GM23338 (cell line): ENCODE measurements around the gene SEMA4F. TPM values are rescaled to one million over a fixed set of nuclear protein-coding genes. Genes with fewer than 3 reads are reported as not detected.

Experiments used
- ATAC-seq: fragments of 200-7000 bp; cut with Tn5 transposase; 3 replicates; pipeline ENCODE4 v1.9.1; 2020
- DNase-seq: peaks from one replicate; pipeline ENCODE4 v3.0.0-alpha.2; 2015; ENCODE audit warnings: low spot score
- H2AFZ ChIP-seq: fragments of 200-600 bp; sonication (generic); 2 replicates; pipeline ENCODE4 v1.8.0; 2016; ENCODE audit warnings: antibody characterized with exemption, mild to moderate bottlenecking, moderate library complexity
- H3F3A ChIP-seq: fragments of 200-600 bp; sonication (generic); replicated peaks from 2 replicates; pipeline ENCODE4 v1.8.0; 2017; ENCODE audit warnings: antibody characterized with exemption, mixed run types, low read depth
- H3K27ac ChIP-seq: fragments of 200-600 bp; sonication (generic); 2 replicates; pipeline ENCODE4 v1.6.1; 2016; ENCODE audit warnings: low read depth
- H3K27me3 ChIP-seq: fragments of 200-600 bp; sonication (generic); 2 replicates; pipeline ENCODE4 v1.8.0; 2016; ENCODE audit warnings: mild to moderate bottlenecking, mixed run types, moderate library complexity; ENCODE audit not compliant: insufficient read depth
- H3K36me3 ChIP-seq: fragments of 200-600 bp; sonication (generic); 2 replicates; pipeline ENCODE4 v1.8.0; 2016; ENCODE audit warnings: mild to moderate bottlenecking; ENCODE audit not compliant: insufficient read depth
- H3K4me1 ChIP-seq: fragments of 200-600 bp; sonication (generic); 2 replicates; pipeline ENCODE4 v1.8.0; 2016; ENCODE audit warnings: mild to moderate bottlenecking, moderate library complexity; ENCODE audit not compliant: insufficient read depth
- H3K4me2 ChIP-seq: fragments of 200-600 bp; sonication (generic); 2 replicates; pipeline ENCODE4 v1.7.1; 2017; ENCODE audit warnings: mixed run types
- H3K4me3 ChIP-seq: fragments of 200-600 bp; sonication (generic); 2 replicates; pipeline ENCODE4 v1.6.1; 2016; ENCODE audit warnings: mixed run types
- H3K79me2 ChIP-seq: fragments of 200-600 bp; sonication (generic); replicated peaks from 2 replicates; pipeline ENCODE4 v1.8.0; 2017; ENCODE audit warnings: mild to moderate bottlenecking; ENCODE audit not compliant: insufficient read depth
- H3K9me2 ChIP-seq: fragments of 200-600 bp; sonication (generic); 2 replicates; pipeline ENCODE4 v1.8.0; 2017; ENCODE audit not compliant: insufficient read depth
- H4K20me1 ChIP-seq: fragments of 200-600 bp; sonication (generic); replicated peaks from 2 replicates; pipeline ENCODE4 v1.8.0; 2017; ENCODE audit warnings: mild to moderate bottlenecking; ENCODE audit not compliant: insufficient read depth
- H3K27ac Mint-ChIP-seq: 2 replicates; pipeline ENCODE4 v1.8.0; 2020; ENCODE audit warnings: inconsistent platforms, mild to moderate bottlenecking, moderate library complexity, mixed read lengths
- H3K27me3 Mint-ChIP-seq: 3 replicates; pipeline ENCODE4 v1.8.0; 2022; ENCODE audit warnings: low read depth, mild to moderate bottlenecking, moderate library complexity, mixed read lengths, inconsistent platforms; ENCODE audit not compliant: insufficient read depth, poor library complexity
- H3K36me3 Mint-ChIP-seq: 3 replicates; pipeline ENCODE4 v1.8.0; 2021; ENCODE audit warnings: low read depth, mild to moderate bottlenecking, inconsistent platforms, moderate library complexity, mixed read lengths
- H3K4me1 Mint-ChIP-seq: 3 replicates; pipeline ENCODE4 v1.8.0; 2020; ENCODE audit warnings: mild to moderate bottlenecking, inconsistent platforms, mixed read lengths
- H3K4me3 Mint-ChIP-seq: 3 replicates; pipeline ENCODE4 v1.8.0; 2021; ENCODE audit warnings: moderate library complexity, mild to moderate bottlenecking, inconsistent platforms, mixed read lengths
- H3K9me3 Mint-ChIP-seq: 3 replicates; pipeline ENCODE4 v1.8.0; 2020; ENCODE audit warnings: moderate library complexity, mild to moderate bottlenecking, inconsistent platforms, mixed read lengths
- CREB1 ChIP-seq: fragments of 250-450 bp; sonication (Bioruptor Pico); IDR thresholded peaks from 2 replicates; pipeline ENCODE4 v1.5.0; 2020; ENCODE audit warnings: low read depth, mild to moderate bottlenecking, moderate library complexity
- ETS1 ChIP-seq: IDR thresholded peaks from 2 replicates; pipeline ENCODE4 v1.6.1; 2016; ENCODE audit warnings: antibody characterized with exemption
- EZH2 ChIP-seq: fragments of 200-600 bp; sonication (generic); IDR thresholded peaks from one replicate; pipeline ENCODE4 v1.8.0; 2017; ENCODE audit warnings: antibody characterized with exemption, mild to moderate bottlenecking, low read depth; ENCODE audit not compliant: unreplicated experiment
- EZH2phosphoT487 ChIP-seq: fragments of 200-600 bp; sonication (generic); IDR thresholded peaks from one replicate; pipeline ENCODE4 v1.8.1; 2018; ENCODE audit warnings: antibody characterized with exemption; ENCODE audit not compliant: unreplicated experiment
- JUNB ChIP-seq: IDR thresholded peaks from one replicate; pipeline ENCODE4 v1.6.1; 2016; ENCODE audit warnings: antibody characterized with exemption; ENCODE audit not compliant: unreplicated experiment
- NANOG ChIP-seq: IDR thresholded peaks from 2 replicates; pipeline ENCODE4 v1.6.1; 2016; ENCODE audit warnings: antibody characterized with exemption, borderline replicate concordance
- POLR2AphosphoS5 ChIP-seq: IDR thresholded peaks from 2 replicates; pipeline ENCODE4 v1.6.1; 2016; ENCODE audit warnings: antibody characterized with exemption, low read depth
- REST ChIP-seq: IDR thresholded peaks from one replicate; pipeline ENCODE4 v1.6.1; 2018; ENCODE audit warnings: antibody characterized with exemption; ENCODE audit not compliant: unreplicated experiment
- STAT1 ChIP-seq: IDR thresholded peaks from one replicate; pipeline ENCODE4 v1.6.1; 2016; ENCODE audit warnings: antibody characterized with exemption; ENCODE audit not compliant: unreplicated experiment
- ZNF114 ChIP-seq: fragments of 250-450 bp; sonication (Bioruptor Pico); IDR thresholded peaks from 2 replicates; pipeline ENCODE4 v1.5.0; 2020; ENCODE audit warnings: mild to moderate bottlenecking, moderate library complexity
- ZNF331 ChIP-seq: fragments of 250-450 bp; sonication (Bioruptor Pico); IDR thresholded peaks from 2 replicates; pipeline ENCODE4 v1.5.0; 2020; ENCODE audit warnings: low read depth, mild to moderate bottlenecking, moderate library complexity
- polyA plus RNA-seq: library from polyadenylated mRNA; unstranded; fragments of >200 nt; fragmentation: Nextera tagmentation; extraction: Ambion mirVana; gene quantifications from 2 replicates; pipeline ENCODE4 v1.2.1, GENCODE V29; 2016
- total RNA-seq: library from RNA; depleted of rRNA; stranded (reverse); fragments of >200 nt; shearing (Covaris generic); gene quantifications from 2 replicates; pipeline ENCODE4 v1.2.3, GENCODE V29; 2014
- TF ChIP-seq, protein P1 (sequence below), 2 experiments: fragments of 200-600 bp in 1 of 2; sonication (generic) in 1 of 2; conservative IDR thresholded peaks; 2 replicates each; pipeline versions ENCODE4 v1.5.1 to v1.6.1; 2016 to 2017; ENCODE audit warnings: antibody characterized with exemption in 2 of 2, low read depth in 2 of 2, mild to moderate bottlenecking in 2 of 2, moderate library complexity in 1 of 2
- TF ChIP-seq, protein P2 (sequence below): fragments of 250-450 bp; sonication (Bioruptor Pico); IDR thresholded peaks from 2 replicates; pipeline ENCODE4 v1.5.0; 2020; ENCODE audit warnings: mild to moderate bottlenecking, moderate library complexity

The SEMA4F gene
- total and polyA plus RNA-seq, 2 experiments from 2014 or later: 2.2 to 3.2 TPM

GRCh38 chr2:74693213-74693612, 39.2 kb downstream of the SEMA4F start:
- H3K4me3 Mint-ChIP-seq: no peak overlapping the region
- H3K4me1 Mint-ChIP-seq: no peaks in the 10 kb centered on the region

More at GRCh38 chr2:74693213-74693612, 39.2 kb downstream of the SEMA4F start:
- no peaks in the 10 kb centered on the region for H3K9me3 Mint-ChIP-seq
- no peak for TF ChIP-seq ZNF331 (CRISPR knock-in tag)
- no peak for TF ChIP-seq EZH2
- no peak for TF ChIP-seq POLR2AphosphoS5
- TF ChIP-seq ETS1: no peak
- TF ChIP-seq CREB1 (CRISPR knock-in tag): no peak
- TF ChIP-seq REST: no peak
- TF ChIP-seq STAT1: no peak
- TF ChIP-seq JUNB: no peak
- TF ChIP-seq NANOG: no peak
- no peak for TF ChIP-seq ZNF114
- TF ChIP-seq, protein P1, sequence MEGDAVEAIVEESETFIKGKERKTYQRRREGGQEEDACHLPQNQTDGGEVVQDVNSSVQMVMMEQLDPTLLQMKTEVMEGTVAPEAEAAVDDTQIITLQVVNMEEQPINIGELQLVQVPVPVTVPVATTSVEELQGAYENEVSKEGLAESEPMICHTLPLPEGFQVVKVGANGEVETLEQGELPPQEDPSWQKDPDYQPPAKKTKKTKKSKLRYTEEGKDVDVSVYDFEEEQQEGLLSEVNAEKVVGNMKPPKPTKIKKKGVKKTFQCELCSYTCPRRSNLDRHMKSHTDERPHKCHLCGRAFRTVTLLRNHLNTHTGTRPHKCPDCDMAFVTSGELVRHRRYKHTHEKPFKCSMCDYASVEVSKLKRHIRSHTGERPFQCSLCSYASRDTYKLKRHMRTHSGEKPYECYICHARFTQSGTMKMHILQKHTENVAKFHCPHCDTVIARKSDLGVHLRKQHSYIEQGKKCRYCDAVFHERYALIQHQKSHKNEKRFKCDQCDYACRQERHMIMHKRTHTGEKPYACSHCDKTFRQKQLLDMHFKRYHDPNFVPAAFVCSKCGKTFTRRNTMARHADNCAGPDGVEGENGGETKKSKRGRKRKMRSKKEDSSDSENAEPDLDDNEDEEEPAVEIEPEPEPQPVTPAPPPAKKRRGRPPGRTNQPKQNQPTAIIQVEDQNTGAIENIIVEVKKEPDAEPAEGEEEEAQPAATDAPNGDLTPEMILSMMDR (conservative IDR thresholded peaks at IDR 0.05; ENCODE audit: low read depth in 2 of 2): no peak
- TF ChIP-seq, protein P2, sequence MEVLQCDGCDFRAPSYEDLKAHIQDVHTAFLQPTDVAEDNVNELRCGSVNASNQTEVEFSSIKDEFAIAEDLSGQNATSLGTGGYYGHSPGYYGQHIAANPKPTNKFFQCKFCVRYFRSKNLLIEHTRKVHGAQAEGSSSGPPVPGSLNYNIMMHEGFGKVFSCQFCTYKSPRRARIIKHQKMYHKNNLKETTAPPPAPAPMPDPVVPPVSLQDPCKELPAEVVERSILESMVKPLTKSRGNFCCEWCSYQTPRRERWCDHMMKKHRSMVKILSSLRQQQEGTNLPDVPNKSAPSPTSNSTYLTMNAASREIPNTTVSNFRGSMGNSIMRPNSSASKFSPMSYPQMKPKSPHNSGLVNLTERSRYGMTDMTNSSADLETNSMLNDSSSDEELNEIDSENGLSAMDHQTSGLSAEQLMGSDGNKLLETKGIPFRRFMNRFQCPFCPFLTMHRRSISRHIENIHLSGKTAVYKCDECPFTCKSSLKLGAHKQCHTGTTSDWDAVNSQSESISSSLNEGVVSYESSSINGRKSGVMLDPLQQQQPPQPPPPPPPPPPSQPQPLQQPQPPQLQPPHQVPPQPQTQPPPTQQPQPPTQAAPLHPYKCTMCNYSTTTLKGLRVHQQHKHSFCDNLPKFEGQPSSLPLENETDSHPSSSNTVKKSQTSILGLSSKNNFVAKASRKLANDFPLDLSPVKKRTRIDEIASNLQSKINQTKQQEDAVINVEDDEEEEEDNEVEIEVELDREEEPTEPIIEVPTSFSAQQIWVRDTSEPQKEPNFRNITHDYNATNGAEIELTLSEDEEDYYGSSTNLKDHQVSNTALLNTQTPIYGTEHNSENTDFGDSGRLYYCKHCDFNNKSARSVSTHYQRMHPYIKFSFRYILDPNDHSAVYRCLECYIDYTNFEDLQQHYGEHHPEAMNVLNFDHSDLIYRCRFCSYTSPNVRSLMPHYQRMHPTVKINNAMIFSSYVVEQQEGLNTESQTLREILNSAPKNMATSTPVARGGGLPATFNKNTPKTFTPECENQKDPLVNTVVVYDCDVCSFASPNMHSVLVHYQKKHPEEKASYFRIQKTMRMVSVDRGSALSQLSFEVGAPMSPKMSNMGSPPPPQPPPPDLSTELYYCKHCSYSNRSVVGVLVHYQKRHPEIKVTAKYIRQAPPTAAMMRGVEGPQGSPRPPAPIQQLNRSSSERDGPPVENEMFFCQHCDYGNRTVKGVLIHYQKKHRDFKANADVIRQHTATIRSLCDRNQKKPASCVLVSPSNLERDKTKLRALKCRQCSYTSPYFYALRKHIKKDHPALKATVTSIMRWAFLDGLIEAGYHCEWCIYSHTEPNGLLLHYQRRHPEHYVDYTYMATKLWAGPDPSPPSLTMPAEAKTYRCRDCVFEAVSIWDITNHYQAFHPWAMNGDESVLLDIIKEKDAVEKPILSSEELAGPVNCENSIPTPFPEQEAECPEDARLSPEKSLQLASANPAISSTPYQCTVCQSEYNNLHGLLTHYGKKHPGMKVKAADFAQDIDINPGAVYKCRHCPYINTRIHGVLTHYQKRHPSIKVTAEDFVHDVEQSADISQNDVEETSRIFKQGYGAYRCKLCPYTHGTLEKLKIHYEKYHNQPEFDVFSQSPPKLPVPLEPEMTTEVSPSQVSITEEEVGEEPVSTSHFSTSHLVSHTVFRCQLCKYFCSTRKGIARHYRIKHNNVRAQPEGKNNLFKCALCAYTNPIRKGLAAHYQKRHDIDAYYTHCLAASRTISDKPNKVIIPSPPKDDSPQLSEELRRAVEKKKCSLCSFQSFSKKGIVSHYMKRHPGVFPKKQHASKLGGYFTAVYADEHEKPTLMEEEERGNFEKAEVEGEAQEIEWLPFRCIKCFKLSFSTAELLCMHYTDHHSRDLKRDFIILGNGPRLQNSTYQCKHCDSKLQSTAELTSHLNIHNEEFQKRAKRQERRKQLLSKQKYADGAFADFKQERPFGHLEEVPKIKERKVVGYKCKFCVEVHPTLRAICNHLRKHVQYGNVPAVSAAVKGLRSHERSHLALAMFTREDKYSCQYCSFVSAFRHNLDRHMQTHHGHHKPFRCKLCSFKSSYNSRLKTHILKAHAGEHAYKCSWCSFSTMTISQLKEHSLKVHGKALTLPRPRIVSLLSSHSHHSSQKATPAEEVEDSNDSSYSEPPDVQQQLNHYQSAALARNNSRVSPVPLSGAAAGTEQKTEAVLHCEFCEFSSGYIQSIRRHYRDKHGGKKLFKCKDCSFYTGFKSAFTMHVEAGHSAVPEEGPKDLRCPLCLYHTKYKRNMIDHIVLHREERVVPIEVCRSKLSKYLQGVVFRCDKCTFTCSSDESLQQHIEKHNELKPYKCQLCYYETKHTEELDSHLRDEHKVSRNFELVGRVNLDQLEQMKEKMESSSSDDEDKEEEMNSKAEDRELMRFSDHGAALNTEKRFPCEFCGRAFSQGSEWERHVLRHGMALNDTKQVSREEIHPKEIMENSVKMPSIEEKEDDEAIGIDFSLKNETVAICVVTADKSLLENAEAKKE: no peak
- TF ChIP-seq EZH2phosphoT487: no peak
- H3K27ac ChIP-seq: no peak overlapping the region
- DNase-seq: no peak
- H3K4me3 ChIP-seq: no peak overlapping the region
- H3K4me2 ChIP-seq: no peak overlapping the region
- H4K20me1 ChIP-seq: no peaks in the 10 kb centered on the region
- no peaks in the 10 kb centered on the region for H3K79me2 ChIP-seq
- H3K36me3 Mint-ChIP-seq: no peaks in the 10 kb centered on the region
- H3K27me3 ChIP-seq: no peaks in the 10 kb centered on the region
- peaks cover 4% of the 10 kb centered on the region for H3K27me3 Mint-ChIP-seq
- no peak overlapping the region for H3K27ac Mint-ChIP-seq
- ATAC-seq: no peak
- peaks cover 5% of the 10 kb centered on the region; the same call in 1 of the 2 replicates for H3K9me2 ChIP-seq
- H3K36me3 ChIP-seq: no peaks in the 10 kb centered on the region
- H3F3A ChIP-seq: no peaks in the 10 kb centered on the region
- H2AFZ ChIP-seq: no peak overlapping the region
- H3K4me1 ChIP-seq: no peaks in the 10 kb centered on the region
